Urinary bladder (tissue), 4 donors: ENCODE measurements around the gene DHCR24. TPM values are rescaled to one million over a fixed set of nuclear protein-coding genes. Genes with fewer than 3 reads are reported as not detected.
"Not testable (repeated sequence)": the region's sequence is repeated elsewhere in the genome, so short reads cannot be mapped to it uniquely, and the experiment has no call there.

ENCODE experiments used
- DNase-seq: peaks from one replicate; pipeline ENCODE4 v3.0.0-alpha.2; 2015; ENCODE audit errors: extremely low spot score
- H3K27ac ChIP-seq: one replicate; pipeline ENCODE4 v1.5.1; 2013; ENCODE audit warnings: low read depth, mild to moderate bottlenecking, moderate library complexity
- H3K36me3 ChIP-seq: one replicate; pipeline ENCODE4 v1.6.1; 2013; ENCODE audit warnings: mild to moderate bottlenecking, moderate library complexity; ENCODE audit not compliant: insufficient read depth
- H3K4me1 ChIP-seq: one replicate; pipeline ENCODE4 v1.6.1; 2013; ENCODE audit warnings: mild to moderate bottlenecking, moderate library complexity; ENCODE audit not compliant: insufficient read depth
- H3K4me3 ChIP-seq: one replicate; pipeline ENCODE4 v1.5.1; 2013; ENCODE audit warnings: low read depth, low read length
- WGBS: extraction: QIAGEN DNeasy Blood & Tissue Kit; methylation state at CpG from one replicate; pipeline ENCODE4 v1.1.7; 2013; 5-methylcytosine and 5-hydroxymethylcytosine counted together
- polyA plus RNA-seq: library from polyadenylated mRNA; stranded (reverse); fragments of 200-250 nt; gene quantifications from one replicate; pipeline ENCODE4 v1.2.3, GENCODE V29; 2013
- total RNA-seq: library from RNA; depleted of rRNA; stranded (reverse); fragments of >200 nt; gene quantifications from one replicate; pipeline ENCODE4 v1.2.3, GENCODE V29; 2014
- donor health status: healthy with polysubstance abuse.
- donor health status: healthy.

DHCR24 gene, protein sequence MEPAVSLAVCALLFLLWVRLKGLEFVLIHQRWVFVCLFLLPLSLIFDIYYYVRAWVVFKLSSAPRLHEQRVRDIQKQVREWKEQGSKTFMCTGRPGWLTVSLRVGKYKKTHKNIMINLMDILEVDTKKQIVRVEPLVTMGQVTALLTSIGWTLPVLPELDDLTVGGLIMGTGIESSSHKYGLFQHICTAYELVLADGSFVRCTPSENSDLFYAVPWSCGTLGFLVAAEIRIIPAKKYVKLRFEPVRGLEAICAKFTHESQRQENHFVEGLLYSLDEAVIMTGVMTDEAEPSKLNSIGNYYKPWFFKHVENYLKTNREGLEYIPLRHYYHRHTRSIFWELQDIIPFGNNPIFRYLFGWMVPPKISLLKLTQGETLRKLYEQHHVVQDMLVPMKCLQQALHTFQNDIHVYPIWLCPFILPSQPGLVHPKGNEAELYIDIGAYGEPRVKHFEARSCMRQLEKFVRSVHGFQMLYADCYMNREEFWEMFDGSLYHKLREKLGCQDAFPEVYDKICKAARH
- total RNA-seq (22.6 TPM), polyA plus RNA-seq (23.4 TPM)

DNA sequence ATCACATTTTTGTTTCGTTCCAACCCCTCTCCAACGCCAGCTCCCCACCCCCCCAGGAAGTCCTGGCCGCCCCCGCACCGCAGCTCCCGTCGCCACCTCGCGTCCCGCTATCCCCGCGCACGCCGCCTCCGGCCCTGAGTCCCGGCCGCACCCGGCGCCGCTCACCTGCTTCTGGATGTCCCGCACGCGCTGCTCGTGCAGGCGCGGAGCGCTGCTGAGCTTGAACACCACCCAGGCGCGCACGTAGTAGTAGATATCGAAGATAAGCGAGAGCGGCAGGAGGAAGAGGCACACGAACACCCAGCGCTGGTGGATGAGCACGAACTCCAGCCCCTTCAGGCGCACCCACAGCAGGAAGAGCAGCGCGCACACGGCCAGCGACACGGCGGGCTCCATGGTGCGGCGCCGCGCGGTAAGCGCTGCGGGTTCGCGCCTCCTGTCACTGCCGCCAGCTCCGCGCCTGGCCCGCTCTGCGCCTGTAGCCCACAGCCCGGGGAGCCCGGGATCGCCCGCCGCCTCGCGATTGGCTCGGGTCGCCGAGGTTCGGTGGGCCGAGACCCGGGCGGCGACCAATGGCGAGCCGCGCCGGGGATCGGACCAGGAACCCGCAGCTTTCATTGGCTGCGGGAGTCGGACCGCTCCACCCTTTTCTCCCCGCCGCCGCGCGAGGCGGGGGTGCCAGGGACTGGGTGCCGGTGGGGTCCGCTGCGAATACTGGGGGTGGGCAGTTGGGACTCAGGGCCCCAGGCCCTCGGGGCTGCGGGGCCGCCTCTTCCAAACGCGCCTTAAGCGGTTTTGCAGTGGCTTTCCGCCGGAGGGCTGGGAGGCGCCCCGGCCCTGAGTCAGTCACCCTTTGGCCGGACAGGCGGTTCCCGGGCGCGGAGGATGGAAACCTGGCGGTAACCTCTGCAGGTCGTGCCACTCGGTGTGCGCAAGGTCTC lies at the start of gene DHCR24:
TSS of gene DHCR24 (minus strand) at position 472 of the 941 bp plus-strand sequence. CDS start at position 396, 76 bp downstream.
- under 1% methylated on average over 109 of the region's 109 CpGs for WGBS
- H3K27ac ChIP-seq, result no peak within 1 kb of the TSS
- no peaks in the 10 kb centered on the region for H3K36me3 ChIP-seq
- no peak for DNase-seq
- H3K4me3 ChIP-seq, result peak within 1 kb of the TSS; percentile 67
- no peaks in the 10 kb centered on the region for H3K4me1 ChIP-seq

DNA sequence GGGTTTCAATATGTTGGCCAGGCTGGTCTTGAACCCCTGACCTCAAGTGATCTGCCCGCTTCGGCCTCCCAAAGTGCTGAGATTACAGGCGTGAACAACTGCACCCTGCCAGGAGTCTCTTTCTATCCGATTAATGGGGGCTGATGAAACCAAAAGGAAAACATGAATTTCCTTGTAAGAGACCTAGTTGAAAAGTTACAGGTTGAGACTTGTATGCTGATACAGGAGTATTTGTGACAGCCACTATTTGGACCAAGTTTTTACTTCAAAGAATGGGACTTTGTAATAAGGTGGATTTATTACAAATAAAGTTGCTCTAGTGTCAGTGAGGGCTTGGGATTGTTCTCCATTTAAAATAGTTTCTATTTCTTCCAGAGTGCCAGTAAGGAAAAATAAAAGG lies 49.8 kb upstream of the DHCR24 start:
- Histone ChIP-seq H3K27ac (peak overlapping the region; percentile 23), H3K36me3 (no peaks in the 10 kb centered on the region), H3K4me3 (no peak overlapping the region), H3K4me1 (no peaks in the 10 kb centered on the region)
- 87% methylated on average over 4 of the region's 4 CpGs for WGBS
- DNase-seq, result peak; percentile 29

DNA sequence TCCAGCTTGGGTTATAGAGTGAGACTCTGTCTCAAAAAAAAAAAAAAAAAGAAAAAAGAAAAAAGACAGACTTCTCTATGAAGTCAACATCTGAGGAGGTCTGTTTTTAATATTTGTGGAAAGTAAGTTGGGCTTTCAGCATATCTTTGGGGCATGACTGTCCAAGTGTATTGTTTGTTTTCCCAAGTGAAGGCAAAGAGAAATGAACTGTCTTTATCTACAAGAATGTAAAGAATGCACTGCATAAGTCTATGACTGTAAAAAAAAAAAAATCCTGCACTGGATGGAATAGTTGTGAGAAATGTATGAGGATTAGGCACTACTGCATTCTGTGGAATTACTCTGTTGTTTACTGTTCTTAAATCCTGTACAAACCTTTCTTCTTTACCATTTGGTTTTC lies 47.9 kb upstream of the DHCR24 start:
- H3K4me1 ChIP-seq, result no peaks in the 10 kb centered on the region
- H3K36me3 ChIP-seq, result no peaks in the 10 kb centered on the region
- no peak for DNase-seq
- H3K27ac ChIP-seq, result no peak overlapping the region
- no peak overlapping the region for H3K4me3 ChIP-seq

DNA sequence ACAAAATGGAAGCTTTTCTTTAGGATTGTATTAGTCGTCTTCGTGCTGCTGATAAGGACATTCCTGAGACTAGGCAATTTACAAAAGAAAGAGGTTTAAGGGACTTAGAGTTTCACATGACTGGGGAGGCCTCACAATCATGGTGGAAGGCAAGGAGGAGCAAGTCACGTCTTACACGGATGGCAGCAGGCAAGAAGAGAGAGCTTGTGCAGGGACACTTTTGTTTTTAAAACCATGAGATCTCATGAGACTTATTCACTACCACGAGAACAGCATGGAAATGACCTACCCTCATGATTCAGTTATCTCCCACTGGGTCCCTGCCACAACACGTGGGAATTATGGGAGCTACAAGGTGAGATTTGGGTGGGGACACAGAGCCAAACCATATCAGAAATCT lies 47.1 kb upstream of the DHCR24 start:
- not testable (repeated sequence) for H3K4me3 ChIP-seq, H3K27ac ChIP-seq, H3K36me3 ChIP-seq, H3K4me1 ChIP-seq, DNase-seq
- WGBS, result 86% methylated on average over 6 of the region's 6 CpGs

DNA sequence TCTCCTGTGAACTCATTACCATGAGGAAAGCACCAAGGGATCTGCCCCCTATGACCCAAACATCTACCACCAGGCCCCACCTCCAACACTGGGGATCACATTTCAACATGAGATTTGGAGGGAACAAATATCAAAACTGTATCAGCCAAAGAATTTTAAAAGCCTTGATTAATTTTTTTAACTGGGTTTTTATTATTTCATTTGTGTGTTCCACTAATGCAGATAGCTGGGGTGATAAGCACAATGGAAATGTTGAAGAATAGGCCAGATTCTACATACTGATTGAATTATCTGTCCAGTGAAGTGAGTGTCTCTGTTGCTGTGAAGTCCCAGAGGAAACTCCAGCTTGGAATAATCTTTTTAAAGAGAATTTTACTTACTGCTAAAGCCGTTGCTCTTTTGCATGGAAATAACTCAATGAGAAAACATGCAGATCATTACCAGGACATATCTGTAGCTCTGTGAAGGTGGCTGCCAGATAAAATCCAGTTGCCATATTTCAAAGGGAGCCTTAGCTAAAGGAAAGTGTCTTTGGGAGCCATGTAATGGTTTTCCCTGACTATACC lies 44.4 kb upstream of the DHCR24 start:
- 43% methylated on average over 1 of the region's 1 CpG for WGBS
- Histone ChIP-seq H3K36me3 (no peaks in the 10 kb centered on the region), H3K4me1 (no peaks in the 10 kb centered on the region), H3K27ac (no peak overlapping the region), H3K4me3 (no peak overlapping the region)
- DNase-seq, result no peak

DNA sequence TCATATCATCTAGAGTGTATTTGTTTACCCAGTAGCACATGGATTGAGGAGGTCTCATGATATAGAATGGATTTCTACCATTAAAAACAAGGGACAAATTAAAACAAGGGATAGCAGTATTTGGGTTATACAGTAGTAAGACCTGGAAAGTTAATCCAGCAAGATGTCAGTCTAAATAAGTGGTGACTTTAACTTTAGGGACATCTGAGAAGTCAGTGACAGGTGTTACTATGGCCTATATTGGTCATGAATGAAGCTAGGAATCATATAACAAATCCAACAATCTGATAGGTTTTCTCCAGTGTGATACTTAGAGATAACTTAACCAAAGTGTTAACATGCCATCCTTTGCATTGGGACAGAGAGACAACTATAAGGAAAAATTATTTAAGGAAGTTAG lies 42.7 kb upstream of the DHCR24 start:
- no peaks in the 10 kb centered on the region for H3K36me3 ChIP-seq
- H3K4me1 ChIP-seq, result no peaks in the 10 kb centered on the region
- DNase-seq, result no peak
- H3K27ac ChIP-seq, result no peak overlapping the region
- H3K4me3 ChIP-seq, result no peak overlapping the region

DNA sequence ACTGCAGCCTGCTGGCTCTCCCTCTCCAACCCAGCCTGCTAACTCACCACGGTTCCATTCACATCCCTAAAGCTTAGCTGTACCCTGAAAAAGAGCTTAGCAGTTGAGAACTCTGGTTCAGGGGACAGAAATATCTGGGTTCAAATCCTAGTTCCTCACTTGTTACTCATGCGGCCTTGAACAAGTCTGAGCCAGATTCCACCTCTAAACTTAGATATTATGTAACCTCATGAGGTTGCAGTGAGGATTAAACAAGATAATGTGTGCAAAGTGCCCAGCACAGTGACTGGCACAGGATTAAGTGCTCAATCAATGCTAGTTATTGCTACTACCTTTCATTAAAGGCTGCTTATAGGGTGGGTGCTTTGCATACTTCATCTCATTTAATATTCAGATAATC lies 41.3 kb upstream of the DHCR24 start:
- Histone ChIP-seq H3K4me1 (no peaks in the 10 kb centered on the region), H3K4me3 (no peak overlapping the region), H3K36me3 (no peaks in the 10 kb centered on the region), H3K27ac (no peak overlapping the region)
- WGBS, result 85% methylated on average over 2 of the region's 2 CpGs
- no peak for DNase-seq

DNA sequence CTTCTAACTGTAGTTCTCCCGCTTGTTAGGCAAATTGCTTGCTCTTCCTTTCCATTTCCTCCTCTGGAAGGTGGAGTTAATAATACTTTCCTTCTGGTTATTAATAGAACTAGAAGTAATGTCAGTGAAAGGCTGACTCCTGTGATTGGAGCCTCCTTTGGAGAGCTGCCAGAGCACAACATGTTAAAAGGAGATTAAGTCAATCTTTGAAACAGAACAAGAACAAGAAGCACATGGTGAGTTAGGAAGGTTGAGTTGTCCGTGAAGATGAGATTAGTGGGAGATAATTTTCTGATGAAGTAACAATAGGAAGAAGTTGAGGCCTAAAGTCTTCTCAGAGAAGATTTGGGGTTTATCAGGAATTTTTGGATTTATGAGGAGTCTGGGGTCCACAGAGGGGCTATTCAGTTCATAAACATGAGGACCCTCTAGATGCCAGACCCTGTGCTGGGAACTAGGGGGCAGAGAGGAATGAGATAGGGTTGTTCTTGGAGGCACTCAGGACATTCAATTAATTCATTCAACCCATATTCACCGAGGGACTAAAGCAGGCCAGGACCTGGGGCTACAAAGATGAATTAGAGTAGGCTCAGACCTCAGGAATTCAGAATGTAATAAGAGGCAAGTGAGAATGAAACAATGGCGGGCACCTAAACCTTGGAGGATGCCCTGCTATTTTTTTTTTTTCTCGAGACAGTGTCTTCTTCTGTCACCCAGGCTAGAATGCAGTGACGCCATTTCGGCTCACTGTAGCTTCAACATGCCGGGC lies 40.7 kb upstream of the DHCR24 start:
- no peak overlapping the region for H3K4me3 ChIP-seq
- no peaks in the 10 kb centered on the region for H3K4me1 ChIP-seq
- no peaks in the 10 kb centered on the region for H3K36me3 ChIP-seq
- H3K27ac ChIP-seq, result no peak overlapping the region
- no peak for DNase-seq
- 83% methylated on average over 8 of the region's 8 CpGs for WGBS

DNA sequence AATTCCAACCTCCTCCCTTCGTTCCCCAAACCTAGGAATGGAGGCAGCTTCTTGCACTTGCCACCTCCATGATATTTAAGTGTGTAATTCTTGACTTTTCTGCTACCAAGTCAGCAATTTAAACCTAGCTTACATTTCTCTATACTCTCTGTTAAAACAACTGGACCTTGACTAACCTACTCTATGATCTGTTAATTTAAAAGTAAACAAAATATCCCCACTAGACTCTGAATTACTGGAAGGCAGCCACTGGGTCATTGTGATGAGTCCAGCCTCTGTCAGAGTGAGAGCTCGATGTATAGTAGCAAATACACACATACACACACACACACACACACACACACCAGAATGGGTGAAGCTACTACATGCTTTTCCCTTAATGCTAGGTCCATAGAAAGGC lies 40.0 kb upstream of the DHCR24 start:
- no peak overlapping the region for H3K27ac ChIP-seq
- DNase-seq, result no peak
- no peaks in the 10 kb centered on the region for H3K4me1 ChIP-seq
- no peak overlapping the region for H3K4me3 ChIP-seq
- H3K36me3 ChIP-seq, result no peaks in the 10 kb centered on the region
- 61% methylated on average over 2 of the region's 2 CpGs for WGBS

DNA sequence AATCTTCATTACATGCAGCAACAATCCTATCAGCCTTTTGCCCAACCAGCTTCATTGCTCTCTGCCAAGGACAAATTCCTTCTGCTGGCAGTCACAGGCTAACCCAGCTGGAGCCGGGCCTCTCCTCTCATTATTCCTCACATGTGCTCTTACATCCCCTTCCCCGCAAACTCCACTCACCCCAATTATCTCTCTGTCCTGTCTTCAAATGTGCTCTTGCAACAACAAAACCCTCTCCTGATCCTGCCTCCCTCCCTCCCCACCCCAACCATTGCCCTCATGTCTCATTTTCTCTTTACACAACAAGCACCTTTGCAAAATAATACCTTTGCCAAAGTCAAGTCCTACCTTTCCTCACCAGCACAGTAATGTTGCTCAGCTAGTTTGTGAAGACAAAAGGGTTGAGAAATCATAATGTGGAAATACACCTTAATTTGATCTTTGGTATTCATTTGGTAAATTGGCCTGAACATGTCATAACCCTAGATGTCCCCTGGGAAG lies 36.0 kb upstream of the DHCR24 start:
- H3K27ac ChIP-seq, result no peak overlapping the region
- 50% methylated on average over 2 of the region's 2 CpGs for WGBS
- DNase-seq, result no peak

DNA sequence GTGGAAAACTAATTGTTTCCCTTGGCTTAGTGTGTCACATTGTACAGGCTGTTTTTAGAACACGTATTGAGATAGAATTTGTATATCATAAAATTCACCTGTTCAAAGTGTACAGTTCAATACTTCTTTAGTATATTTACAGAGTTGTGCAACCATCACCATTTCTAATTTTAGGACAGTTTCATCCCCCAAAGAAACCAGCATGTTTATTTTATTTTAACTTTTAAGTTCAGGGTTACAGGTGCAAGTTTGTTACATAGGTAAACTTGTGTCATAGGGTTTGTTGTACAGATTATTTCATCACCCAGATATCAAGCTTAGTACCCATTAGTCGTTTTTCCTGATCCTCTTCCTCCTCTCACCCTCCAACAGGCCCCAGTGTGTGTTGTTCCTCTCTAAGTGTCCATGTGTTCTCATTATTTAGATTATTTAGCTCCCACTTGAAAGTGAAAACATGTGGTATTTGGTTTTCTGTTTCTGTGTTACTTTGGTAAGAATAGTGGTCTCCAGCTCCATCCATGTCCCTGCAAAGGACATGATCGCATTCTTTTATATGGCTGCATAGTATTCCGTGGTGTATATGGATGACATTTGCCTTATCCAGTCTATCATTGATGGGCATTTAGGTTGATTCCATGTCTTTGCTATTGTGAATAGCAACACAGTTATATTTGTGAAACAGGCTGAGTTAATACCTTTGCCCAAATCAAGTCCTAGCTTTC lies 35.2 kb upstream of the DHCR24 start:
- 78% methylated on average over 4 of the region's 4 CpGs for WGBS
- H3K4me1 ChIP-seq, result no peaks in the 10 kb centered on the region
- no peaks in the 10 kb centered on the region for H3K36me3 ChIP-seq
- no peak for DNase-seq
- no peak overlapping the region for H3K27ac ChIP-seq
- H3K4me3 ChIP-seq, result no peak overlapping the region

More for the DNA sequence above, 36.0 kb upstream of the DHCR24 start:
- Histone ChIP-seq H3K36me3 (no peaks in the 10 kb centered on the region), H3K4me3 (no peak overlapping the region), H3K4me1 (no peaks in the 10 kb centered on the region)
